NCI-H524 treated with DMSO at 0.1 percent for 48 hours (cell line): ENCODE measurements around the gene TMEM141.
"Not testable (repeated sequence)": the region's sequence is repeated elsewhere in the genome, so short reads cannot be mapped to it uniquely, and the experiment has no call there.

Experiments
- DNase-seq: peaks from one replicate; lab custom pipeline; 2025; lab: John Stamatoyannopoulos, UW

The TMEM141 gene

DNA sequence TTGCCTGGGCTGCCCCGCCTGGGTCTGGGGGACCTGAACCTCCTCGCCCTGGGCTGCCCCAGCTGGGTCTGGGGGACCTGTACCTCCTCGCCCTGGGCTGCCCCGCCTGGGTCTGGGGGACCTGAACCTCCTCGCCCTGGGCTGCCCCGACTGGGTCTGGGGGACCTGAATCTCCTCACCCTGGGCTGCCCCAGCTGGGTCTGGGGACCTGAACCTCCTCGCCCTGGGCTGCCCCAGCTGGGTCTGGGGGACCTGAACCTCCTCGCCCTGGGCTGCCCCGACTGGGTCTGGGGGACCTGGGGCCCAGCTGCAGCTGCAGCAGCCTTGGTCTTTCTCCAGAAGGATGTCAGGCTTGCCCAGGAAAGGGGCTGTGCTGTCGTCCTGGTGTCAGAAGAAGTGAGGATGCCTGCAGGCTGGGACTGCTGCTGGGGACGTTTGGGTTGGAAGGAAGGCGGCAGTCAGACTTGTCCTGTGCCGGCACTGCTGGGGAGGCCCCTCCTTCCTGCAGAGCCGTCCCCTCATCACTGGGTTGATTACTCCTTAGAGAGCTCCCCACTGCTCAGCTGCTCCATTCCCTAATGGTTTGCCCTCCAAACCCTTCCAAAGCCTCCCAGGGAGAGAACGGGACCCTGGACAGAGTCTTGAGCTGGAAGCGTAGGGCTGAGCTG lies 42.4 kb downstream of the TMEM141 start:
- not testable (repeated sequence) for DNase-seq

DNA sequence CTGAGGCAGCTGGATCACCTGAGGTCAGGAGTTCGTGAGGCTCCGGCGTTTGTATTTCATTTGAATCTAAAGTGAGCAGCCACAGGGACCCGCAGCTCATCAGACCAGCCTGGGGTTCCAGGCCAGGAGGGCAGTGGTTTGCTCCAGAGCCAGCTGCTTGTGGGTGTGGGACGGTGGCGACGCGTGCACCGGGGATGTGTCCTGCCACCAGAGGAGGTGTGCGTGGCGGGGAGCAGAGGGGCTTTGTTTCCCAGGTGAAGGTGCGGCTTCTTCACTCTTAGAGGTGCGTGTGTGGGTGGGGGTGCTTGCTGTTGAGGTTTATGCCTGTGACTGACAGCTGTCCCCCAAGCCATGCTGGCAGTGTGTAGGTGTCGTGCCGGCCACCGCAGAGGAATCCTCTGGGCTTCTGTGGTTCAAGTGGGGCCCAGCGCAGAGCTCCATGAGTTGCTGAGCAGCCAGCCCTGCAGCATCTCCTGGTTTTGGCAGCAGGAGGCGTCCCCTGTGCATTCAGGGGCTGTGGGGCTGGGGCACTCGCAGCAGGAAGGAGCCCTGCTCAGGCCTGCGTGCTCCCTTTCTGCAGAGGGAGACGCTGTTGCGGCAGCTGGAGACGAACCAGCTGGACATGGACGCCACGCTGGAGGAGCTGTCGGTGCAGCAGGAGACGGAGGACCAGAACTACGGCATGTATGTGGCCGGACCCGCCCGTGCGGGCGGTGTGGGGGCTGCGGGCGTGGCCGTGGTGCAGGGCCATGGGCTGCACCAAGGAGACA lies 44.2 kb downstream of the TMEM141 start:
- no peak for DNase-seq

DNA sequence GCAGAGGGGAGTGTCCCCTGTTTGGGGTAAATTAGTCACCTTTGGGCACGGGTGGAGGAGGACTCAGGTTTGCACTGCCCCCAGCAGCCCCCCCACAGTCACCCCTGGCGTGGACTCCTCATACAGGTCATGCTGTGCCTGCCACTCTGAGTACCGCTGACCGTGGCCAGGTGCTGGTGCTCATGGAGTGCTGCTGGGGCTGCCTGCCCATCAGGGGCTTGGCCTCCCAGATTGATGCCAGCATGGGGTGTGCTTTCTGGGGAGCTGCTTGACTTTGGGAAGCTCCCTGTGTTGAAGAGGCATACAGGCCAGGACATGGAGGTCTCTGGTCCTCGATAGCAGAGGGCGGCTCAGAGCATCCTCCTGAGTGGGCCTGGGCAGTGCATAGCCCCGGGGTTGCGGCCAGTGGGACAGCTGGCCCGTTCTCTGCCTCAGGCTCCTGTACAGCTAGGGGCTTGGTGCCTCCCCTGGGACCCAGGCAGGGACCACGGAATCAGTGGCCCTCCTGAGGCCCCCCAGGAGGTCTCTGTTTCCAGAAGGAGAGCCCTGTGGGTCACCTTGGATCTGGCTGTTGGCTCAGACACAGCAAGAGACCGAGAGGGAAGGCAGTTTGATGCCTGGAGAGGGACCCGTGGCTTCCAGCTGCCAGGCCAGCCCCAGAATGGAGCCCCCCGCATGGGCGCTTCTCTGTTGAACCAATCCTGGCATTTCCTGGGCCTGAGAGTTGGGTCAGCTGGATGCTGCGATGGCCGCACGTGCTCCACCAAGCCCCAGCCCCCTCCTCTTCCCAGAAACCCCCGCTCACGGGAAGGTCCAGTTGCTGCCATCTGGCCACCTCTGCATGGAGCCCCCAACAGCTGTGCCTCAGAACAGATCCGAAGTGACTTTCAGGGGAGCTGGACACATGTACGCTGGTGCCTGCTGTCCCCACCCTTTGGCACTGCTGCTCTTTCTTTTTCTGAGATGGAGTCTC lies 45.1 kb downstream of the TMEM141 start:
- no peak for DNase-seq

DNA sequence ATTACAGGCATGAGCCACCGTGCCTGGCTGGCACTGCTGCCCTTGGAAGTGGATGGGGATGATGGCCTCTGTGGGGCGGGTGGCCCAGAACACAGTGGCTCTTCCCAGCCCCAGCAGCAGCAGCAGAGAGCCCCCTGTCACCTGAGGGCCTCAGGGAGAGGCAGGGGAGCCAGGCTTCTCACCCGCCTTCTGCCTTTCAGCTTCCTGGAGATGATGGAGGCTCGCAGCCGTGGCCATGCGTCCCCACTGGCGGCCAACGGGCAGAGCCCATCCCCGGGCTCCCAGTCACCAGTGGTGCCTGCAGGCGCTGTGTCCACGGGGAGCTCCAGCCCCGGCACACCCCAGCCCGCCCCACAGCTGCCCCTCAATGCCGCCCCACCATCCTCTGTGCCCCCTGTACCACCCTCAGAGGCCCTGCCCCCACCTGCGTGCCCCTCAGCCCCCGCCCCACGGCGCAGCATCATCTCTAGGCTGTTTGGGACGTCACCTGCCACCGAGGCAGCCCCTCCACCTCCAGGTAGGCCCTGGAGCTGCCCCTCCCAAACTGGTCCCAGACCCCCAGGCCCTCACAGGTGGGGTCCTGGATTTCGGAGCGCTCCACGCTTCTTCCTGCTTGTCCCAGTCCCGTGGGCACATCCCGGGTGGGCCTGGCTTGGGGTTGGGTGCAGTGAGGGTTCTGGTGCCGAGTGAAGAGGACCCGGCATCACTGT lies 46.2 kb downstream of the TMEM141 start:
- no peak for DNase-seq

DNA sequence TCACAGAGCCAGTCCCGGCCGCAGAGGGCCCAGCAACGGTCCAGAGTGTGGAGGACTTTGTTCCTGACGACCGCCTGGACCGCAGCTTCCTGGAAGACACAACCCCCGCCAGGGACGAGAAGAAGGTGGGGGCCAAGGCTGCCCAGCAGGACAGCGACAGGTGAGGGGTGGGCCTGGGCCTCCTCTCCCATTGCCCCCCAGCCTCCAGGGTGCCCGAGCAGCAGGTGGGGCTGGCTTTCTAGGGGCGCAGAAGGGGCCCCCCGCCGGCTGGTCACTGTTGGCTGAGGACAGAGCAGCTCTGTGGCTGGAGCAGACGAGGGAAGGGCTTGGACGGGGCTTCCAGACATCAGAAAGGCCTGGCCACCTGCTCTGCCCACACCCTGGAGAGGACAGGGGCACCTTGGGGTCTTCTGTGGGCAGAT lies 46.7 kb downstream of the TMEM141 start:
- not testable (repeated sequence) for DNase-seq

DNA sequence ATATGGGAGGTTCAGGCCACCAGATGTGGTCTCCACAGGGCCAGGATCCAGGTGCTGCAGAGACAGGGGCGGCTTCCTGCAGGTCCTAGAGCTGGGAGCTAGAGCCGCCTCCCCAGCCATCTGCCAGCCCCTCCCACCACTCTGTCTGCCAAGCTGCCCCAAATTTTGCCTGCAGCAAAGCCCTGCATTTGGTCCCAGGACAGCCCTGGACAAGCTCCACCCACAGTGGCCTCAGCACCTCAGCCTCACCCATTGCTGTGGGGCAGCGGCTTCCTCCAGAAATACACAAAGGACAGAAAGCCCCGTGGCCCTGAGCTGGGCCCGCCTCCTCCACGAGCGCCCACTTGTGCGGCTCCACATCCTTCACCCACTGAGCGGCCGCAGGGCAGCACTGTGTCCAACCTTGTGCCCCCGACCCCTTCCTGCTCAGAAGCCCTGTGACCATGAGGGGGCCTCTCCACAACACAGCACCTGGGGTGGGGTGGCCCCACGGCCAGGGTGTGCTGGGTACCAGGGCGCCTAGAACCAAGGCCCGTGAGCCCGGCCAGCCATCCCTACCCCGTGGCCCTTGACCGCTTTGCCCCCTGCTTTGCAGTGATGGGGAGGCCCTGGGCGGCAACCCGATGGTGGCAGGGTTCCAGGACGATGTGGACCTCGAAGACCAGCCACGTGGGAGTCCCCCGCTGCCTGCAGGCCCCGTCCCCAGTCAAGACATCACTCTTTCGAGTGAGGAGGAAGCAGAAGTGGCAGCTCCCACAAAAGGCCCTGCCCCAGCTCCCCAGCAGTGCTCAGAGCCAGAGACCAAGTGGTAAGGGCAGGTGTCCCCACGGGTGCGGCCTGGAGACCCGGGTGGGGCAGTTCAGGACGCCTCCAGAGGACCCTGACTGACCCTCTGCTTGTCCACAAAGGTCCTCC lies 47.4 kb downstream of the TMEM141 start:
- no peak for DNase-seq

DNA sequence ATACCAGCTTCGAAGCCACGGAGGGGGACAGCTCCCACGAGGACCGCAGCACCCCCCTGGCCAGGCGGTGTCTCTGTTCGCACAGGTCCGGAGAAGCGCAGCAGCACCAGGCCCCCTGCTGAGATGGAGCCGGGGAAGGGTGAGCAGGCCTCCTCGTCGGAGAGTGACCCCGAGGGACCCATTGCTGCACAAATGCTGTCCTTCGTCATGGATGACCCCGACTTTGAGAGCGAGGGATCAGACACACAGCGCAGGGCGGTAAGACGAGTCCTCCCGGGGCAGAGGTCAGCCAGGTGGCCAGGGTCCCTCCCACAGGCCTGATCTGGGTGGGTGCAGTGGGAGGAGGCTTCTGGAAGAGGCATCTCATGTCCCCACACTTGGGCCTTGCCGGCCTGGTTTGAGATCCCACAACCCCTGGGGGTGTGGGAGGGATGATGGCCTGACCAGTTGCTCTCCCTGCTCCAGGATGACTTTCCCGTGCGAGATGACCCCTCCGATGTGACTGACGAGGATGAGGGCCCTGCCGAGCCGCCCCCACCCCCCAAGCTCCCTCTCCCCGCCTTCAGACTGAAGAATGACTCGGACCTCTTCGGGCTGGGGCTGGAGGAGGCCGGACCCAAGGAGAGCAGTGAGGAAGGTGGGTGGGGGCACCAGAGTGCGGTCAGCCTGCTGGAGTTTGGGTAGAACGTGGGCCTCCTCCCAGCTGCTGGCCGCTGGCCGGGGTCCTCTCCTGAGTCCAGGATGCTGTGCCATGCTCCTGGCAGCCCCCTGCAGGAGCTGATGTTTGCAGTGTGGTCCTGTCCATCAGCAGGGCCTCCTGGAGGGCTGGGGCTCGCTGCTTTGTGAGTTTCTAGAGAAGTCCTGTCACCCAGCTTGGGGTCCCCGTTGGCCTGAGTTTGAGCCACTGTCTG lies 48.3 kb downstream of the TMEM141 start:
- DNase-seq = no peak

DNA sequence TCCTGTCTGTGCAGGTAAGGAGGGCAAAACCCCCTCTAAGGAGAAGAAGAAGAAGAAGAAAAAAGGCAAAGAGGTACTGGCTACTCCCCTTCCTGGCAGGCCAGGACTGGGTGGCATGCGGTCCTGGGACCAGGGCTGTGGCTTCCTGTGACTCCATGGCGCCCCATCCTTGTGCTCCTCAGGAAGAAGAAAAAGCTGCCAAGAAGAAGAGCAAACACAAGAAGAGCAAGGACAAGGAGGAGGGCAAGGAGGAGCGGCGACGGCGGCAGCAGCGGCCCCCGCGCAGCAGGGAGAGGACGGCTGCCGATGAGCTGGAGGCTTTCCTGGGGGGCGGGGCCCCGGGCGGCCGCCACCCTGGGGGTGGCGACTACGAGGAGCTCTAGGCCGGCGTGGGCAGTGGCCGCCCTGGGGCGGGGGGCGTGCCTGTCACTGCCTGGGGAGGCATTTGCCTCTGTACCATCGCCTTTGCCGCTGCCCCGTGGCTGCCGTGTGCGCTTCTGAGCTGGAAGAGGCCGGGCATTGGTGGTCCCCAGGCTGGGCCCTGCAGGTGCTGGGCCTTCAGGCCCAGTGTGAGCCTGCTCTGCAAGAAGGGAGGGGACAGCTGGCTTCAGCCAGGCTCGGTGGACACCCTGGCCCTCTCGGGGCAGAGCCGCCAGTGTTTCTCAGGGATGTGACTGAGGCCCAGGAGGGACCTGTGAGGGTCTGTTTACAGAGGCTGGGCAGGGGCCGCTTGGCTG lies 49.2 kb downstream of the TMEM141 start:
- DNase-seq = no peak

DNA sequence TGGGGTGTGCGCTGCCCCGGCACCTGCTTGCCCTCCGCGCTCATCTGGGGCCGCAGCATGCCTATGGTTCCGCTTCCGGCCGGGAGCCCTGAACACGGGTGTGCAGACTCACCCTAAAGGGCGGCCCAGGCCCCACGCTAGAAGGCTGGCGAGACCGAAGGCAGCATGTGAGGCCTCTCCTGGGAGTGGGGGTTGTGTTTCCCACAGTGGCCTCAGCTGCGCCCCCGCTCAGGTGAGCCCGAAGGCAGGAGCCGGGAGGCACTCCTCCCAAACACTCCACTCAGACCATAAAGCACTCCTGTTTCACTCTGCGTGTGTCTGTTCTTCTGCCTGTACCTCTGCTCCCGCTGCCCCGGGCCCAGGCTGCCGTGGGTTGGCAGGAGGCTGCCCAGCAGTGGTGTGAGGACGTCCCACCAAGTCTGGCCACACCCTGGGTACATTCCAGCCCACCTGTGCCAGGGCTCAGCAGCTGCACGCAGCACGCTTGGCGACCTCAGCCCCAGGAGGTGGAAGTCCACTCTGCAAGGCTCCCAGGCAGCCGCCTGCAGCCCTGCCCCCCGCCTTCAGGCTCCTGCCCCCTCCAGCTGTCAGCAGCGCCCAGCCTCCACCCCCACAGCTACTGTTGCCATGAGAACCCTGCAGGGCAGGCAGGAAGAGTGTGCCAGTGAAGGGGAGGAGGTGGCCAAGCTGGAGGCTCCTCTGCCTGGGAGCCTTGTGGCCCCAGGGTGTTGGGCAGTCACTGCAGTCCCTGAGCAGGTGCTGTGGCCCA lies 49.9 kb downstream of the TMEM141 start:
- DNase-seq = peak; percentile 83

DNA sequence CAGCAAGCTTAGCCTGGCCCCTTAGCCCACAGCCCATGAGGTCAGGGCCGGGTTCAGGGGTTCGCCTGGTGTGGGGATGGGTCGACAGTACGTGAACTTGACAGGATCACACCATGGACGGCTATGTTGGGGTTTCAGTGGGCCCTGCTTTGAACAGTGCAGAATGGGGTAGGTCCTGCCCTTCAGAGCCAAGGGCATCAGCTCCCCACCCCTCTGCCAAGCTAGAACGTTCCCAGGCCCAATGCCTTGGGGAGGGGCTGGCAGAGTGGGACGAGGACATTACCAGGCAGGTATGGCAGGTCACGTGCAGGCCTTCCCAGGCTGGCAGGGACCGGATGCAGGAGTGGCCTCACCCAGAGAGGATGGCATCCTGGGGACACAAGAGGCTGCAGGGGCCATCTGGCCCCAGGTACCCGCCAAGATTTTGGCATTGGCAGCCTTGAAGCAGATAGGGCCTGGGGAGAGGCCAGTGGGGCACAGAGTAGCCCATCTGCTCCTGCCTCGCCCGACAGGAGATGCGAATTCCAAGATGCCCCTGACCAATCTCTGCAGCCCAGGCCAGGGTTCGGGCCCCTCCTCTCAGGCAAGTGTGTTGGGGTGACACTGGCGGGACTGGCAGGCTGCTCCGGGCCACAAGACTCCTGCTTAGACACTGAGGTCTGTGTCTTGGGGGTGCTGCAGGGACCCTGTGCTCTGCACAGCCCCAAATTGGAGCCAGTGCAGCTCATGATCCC lies 50.7 kb downstream of the TMEM141 start:
- DNase-seq = peak; percentile 26

DNA sequence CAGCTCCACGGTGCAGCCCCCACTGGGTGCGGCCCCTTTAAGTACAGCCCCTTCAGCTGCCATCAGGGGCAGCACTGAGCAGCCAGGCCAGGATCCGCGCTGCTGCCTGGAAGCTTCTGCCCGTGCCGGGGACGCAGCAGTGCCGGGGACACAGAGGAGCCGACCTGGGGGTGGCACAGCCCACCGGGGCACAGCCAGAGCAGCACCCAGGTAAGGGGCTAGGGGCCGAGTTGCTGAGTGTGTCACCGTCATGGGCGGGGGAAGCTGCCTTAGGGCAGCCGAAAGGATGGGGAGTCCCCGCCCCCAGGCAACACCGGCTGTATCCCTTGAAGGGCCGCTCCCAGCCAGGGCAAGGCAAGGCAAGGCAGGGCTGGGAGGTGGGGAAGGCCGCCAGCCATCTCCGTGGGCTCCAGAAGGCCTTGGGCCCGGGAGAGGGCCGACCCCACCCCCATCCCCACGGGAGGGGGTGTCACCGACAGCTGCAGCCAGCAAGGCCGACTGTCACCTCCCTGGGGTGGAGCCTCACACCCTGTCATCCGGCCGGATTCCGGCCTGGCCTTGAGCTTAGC lies 51.3 kb downstream of the TMEM141 start, which contains the start of gene AJM1:
Gene AJM1, plus strand, starts transcription at position 99 of the 569 bp plus-strand sequence. CDS start 1,937 bp downstream, outside the sequence.
- DNase-seq = peak; percentile 33
